HG03045 (cell line): ENCODE results near the gene KIF6.

Experiments used
- ATAC-seq: cut with Tn5 transposase; IDR thresholded peaks from one replicate; pipeline ENCODE4 v1.9.1; 2021; ENCODE audit warnings: mild to moderate bottlenecking, moderate library complexity; ENCODE audit not compliant: unreplicated experiment

The KIF6 gene

DNA sequence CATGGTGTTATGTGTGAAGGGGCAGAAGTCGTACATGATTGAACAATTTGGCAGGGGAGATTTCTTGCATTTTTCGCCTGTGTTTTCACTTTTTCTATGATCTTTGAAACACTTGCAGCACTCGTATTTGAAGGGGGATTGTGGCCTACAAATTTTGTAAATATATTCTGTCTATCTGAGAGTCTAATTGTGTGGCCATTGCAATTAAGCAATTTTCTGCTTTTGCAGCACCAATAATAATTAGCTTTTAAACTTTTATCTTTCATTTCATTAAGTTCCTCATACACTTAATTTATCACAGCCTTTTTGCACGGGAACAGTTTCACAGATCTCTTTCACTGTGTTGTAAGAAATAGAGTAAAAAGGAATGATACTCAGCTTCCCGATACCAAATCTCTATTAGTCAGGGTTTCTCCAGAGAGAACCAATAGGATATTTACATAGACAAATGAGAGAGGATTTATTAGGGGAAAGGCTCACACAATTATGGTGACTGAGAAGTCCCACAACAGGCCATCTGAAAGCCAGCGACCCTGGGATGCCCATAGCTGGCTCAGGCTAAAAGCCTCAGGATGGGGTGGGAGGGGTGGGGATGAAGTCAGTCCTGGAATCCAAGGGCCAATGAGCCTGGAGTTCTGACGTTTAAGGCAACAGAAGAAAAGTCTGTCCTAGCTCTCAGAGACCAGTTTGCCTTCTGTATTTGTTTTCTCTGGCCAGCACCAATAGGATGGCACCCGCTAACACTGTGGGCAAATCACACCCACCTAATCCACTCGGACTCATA, 58.3 kb downstream of the KIF6 start:
- no peak for ATAC-seq

DNA sequence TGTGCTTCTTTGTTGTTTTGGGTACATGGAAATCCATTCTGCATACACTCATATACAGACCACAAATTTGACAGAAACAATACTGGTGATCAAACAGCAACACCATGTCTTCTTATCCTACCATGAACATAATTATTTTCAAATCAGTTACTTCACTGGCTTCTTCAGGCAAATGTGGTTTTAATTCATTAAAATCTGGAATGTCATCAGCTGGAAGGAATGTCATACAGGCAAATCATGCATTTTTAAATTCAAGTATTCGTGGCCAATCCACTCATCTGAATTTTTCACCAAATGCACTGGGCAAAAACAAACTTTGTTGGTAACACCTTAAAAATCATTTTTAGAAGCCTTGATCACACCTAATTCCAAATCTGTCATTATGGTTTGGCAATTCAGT, 59.3 kb downstream of the KIF6 start:
- no peak for ATAC-seq

GRCh38 chr6:39664173-39664572, 61.0 kb downstream of the KIF6 start:
- no peak for ATAC-seq

DNA sequence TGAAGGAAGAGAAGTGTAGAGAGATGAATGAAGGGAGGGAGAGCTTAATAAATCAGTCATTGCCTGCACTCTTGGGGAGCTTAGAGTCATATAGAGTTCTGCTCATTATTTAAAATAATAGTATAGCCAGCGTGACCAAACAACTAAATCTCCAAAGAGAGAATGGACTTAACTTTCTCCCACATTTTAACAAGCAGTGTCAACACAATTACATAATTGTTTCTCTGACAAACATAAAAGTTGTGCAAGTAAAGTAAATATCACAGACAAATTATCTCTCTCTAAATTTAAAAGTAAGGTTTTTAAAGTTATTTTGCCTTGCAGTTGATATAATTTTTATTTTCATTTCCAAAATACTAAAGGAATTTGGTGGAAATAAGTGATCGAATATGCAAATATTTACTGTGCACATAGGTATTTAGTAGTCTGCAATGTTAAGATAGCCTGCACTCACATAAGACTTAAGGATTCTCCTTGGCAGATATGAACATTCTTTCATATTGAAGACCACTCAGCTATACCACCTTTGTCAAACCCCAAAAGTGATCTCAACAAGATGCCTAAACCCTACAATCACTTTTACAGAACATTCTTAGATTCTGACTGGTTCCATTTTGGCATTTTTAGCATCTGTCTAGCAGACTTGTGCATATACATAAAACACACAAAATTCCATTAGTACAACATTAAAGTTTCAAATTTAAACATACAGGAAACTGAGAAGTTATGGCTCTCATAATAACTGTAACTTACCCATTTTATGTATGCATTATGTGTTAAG, 67.7 kb downstream of the KIF6 start:
- no peak for ATAC-seq

- ATAC-seq, result no peak
Observed at GRCh38 chr6:39654121-39654520, 71.1 kb downstream of the KIF6 start.

- ATAC-seq, result no peak
Observed at GRCh38 chr6:39653612-39654011, 71.6 kb downstream of the KIF6 start.

- ATAC-seq, result no peak
Observed at GRCh38 chr6:39649996-39650395, 75.2 kb downstream of the KIF6 start.

DNA sequence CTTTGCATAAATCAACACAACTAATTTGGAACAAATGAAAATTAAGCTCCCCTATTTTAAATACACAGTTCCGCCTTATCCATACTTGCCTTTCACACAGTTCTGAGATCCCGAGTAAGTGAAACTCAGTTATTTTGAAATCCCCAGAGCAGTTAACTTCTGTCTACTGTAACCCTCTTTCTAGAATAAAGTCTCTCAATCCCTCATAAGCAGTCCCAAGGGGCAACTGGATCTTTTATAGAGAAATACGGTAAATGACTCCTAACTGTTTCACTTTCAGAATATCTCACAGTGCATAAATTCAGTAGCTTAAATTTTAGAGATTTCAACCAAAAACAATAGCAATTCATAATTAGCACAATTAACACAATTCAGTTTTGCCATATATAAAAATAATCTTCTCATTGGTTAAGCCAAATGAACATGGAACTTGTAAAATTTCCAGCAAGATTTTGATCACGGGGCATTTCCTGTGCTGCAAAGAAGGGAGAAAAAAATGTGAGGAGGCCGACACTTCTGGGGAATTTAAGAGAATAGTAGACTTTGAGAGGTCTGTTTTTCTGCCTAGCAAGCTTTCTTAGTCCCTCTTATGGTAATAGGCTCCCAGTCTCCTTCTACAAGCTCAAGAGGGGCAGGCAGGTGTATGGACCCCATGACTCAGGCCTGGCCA, 78.3 kb downstream of the KIF6 start:
- no peak for ATAC-seq

- ATAC-seq, result no peak
Observed at GRCh38 chr6:39642270-39642669, 82.9 kb downstream of the KIF6 start.

DNA sequence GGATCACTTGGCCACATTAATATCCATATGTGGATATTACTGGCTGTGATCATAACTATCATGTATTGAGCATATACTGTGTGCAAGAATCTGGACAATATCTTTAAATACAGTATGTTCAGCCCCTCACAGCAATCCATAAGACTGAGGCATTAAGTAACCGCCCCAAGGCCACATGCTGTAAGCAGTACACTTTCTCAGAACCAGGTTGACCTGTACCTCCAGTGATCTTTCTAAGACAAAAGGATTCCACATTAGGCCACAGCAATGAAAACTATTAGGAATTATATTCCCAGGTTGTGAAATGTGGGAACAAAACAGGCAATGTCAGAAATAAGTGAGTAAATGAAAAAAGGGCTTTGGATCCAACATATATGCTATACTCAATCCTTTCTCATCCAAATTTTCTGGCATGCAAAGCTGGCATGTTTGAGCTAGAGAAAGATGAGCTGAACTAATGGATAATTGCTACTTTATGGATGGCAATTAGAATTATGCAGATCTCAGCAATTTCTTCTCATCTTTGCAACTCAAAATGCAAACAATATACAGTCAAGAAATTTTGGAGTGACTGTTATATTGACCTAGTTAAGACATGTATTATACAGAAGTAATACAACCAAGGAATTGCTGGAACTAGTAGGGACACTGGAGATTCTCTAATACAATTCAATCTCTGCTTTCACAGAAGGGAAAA, 86.9 kb downstream of the KIF6 start:
- no peak for ATAC-seq

- ATAC-seq, result no peak
Observed at GRCh38 chr6:39634646-39635341, 90.4 kb downstream of the KIF6 start.

DNA sequence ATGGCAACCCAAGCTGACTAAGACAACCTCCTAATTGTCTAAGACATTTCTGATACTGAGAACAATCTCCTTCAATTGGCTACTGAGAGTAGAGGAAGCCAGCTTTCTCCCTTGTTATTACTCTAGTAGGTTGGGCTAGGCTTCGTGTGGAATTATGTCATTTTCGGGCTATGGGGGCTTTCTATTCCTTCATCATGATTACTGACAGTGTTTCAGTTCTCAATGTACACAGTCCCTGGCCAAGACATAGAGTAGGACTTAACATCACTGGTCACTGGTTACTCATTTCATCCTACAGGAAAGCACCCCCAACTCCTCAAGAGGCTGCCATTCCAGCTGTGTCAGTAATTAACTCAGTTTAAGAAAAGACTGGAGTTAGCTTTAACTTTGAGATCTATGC, 100.0 kb downstream of the KIF6 start:
- ATAC-seq, result no peak

GRCh38 chr6:39623750-39624149, 101.5 kb downstream of the KIF6 start:
- no peak for ATAC-seq

DNA sequence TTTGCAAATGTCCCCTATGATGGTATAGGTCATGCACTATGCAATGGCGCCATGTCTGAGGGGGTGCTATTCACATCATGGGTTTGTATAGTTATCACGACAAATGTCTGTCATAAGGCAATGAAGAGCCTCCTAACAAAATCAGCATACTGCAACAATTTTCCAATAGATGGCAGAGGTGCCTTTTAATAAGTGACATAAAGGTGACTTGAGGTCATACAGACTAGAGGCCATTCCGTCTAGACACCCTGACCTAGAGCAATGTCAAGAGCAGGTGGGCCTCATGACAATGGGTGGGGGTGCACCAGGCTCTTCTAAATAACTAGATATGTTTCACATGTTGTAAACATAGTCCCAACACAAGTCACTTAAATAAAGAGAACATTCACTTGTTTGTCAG, 107.7 kb downstream of the KIF6 start:
- no peak for ATAC-seq

DNA sequence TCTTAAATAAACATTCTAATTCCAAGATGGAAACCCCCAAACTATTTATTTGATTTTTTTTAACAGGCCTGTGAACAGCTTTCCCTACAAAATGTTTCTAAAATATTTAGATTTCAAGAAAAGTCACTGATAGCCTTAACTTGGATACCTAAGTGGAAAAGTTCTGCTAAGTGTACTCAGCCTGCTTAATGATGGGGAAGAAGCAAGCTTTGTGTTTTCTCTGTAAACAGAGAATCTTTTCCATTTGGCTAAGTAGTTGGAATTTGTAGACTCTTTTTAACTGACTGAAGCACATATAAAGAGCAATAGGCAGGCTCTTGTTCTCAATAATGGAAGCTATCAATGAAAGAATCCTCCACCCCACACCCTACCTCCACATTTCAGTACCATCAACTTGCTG, 108.2 kb downstream of the KIF6 start:
- no peak for ATAC-seq

- ATAC-seq, result no peak
Observed at GRCh38 chr6:39615622-39616021, 109.6 kb downstream of the KIF6 start.

- no peak for ATAC-seq
Observed at GRCh38 chr6:39614393-39614950, 110.7 kb downstream of the KIF6 start.

DNA sequence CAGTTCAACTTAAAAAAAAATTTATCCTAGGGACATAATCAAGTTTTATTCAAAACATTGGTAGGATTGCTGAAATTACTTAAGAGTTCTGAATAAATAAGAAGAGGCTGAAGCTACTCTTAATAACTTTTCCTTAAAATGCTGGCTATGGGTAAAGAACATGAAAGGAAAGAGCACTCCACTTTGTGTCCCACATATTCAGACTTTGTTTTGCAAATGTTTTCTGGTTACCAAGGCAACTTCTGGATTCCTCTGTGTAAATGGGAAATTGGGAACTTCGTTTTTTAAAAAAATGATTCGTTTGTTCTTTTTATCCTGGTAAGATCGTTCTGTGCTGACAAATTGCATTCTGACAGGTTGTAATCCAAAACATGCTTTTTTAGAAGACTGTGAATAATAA, 115.0 kb downstream of the KIF6 start:
- ATAC-seq, result no peak

GRCh38 chr6:39608652-39609345, 116.4 kb downstream of the KIF6 start:
- no peak for ATAC-seq
